K562 (cell line): Measurements from ENCODE around the gene GMPR. TPM values are rescaled to one million over a fixed set of nuclear protein-coding genes. Genes with fewer than 3 reads are reported as not detected.
"Not testable (repeated sequence)": the region's sequence is repeated elsewhere in the genome, so short reads cannot be mapped to it uniquely, and the experiment has no call there.

Experiments used
- ATAC-seq: fragments of 200-7000 bp; cut with Tn5 transposase; 3 replicates; pipeline ENCODE4 v1.9.1; 2020; ENCODE audit warnings: moderate library complexity
- BruUV-seq: library from RNA; stranded (reverse); fragments of 400-500 nt; replicated peaks from 2 replicates; lab custom pipeline; 2021; lab: Mats Ljungman, UMichigan
- CTCF ChIA-PET: fragments of 300-600 bp; formaldehyde crosslinking; extraction: SDS; loops from one replicate; lab custom pipeline; 2021; ENCODE audit warnings: low intra/inter-chr PET ratio; lab: Yijun Ruan, JAX
- POLR2A ChIA-PET: fragments of 300-600, 350-650 bp; sonication (Branson Sonifier 250); formaldehyde crosslinking; extraction: SDS; loops from one replicate; lab custom pipeline; 2021; ENCODE audit warnings: antibody characterized with exemption, inconsistent platforms; lab: Yijun Ruan, JAX
- DNase-seq, 4 experiments: peaks; one replicate each; pipeline versions ENCODE4 v3.0.0 to v3.0.0-alpha.2; 2011 to 2018; ENCODE audit warnings: low spot score in 3 of 4, mixed read lengths in 3 of 4; ENCODE audit errors: extremely low read depth in 1 of 4
- FAIRE-seq: peaks from 2 replicates; lab custom pipeline; 2011; peaks lifted over from hg19 to GRCh38; lab: Jason Lieb, UNC
- H2AFZ ChIP-seq: 2 replicates; pipeline ENCODE4 v1.6.0; 2011; ENCODE audit warnings: low read depth, low read length, control low read depth, inconsistent platforms
- H3K27ac ChIP-seq: fragments of 200-600 bp; 3 replicates; pipeline ENCODE4 v1.8.0; 2011; ENCODE audit warnings: low read depth, mild to moderate bottlenecking, control low read depth, inconsistent platforms, low read length, moderate library complexity, mixed read lengths; ENCODE audit errors: extremely low read depth
- H3K27me3 ChIP-seq, 2 experiments: fragments of 300-600 bp in 1 of 2; 2 replicates in 1 of 2; 3 replicates in 1 of 2; pipeline versions ENCODE4 v1.6.0 to v1.8.0; 2011; ENCODE audit warnings: inconsistent platforms in 2 of 2, low read length in 2 of 2, mild to moderate bottlenecking in 1 of 2, mixed read lengths in 1 of 2, moderate library complexity in 1 of 2; ENCODE audit not compliant: control insufficient read depth in 2 of 2, insufficient read depth in 2 of 2
- H3K36me3 ChIP-seq: fragments of 300-600 bp; 3 replicates; pipeline ENCODE4 v1.8.0; 2011; ENCODE audit warnings: mild to moderate bottlenecking, low read length, inconsistent platforms; ENCODE audit not compliant: control insufficient read depth, insufficient read depth
- H3K4me1 ChIP-seq, 2 experiments: fragments of 200-600 bp in 1 of 2; replicated peaks in 1 of 2; 2 replicates in 1 of 2; 3 replicates in 1 of 2; pipeline versions ENCODE4 v1.5.1 to v1.8.0; 2011; ENCODE audit warnings: inconsistent platforms in 2 of 2, low read length in 2 of 2, mild to moderate bottlenecking in 1 of 2, mixed read lengths in 1 of 2, moderate library complexity in 1 of 2; ENCODE audit not compliant: control insufficient read depth in 2 of 2, insufficient read depth in 2 of 2
- H3K4me2 ChIP-seq: 2 replicates; pipeline ENCODE4 v1.6.1; 2011; ENCODE audit warnings: low read length, control low read depth, inconsistent platforms, mixed read lengths; ENCODE audit not compliant: insufficient read depth
- H3K4me3 ChIP-seq: fragments of 200-600 bp; sonication (generic), shearing (Covaris generic); 2 replicates; pipeline ENCODE4 v1.5.1; 2016; ENCODE audit warnings: control low read depth, inconsistent platforms
- H3K79me2 ChIP-seq: fragments of 200-600 bp; 3 replicates; pipeline ENCODE4 v1.8.0; 2011; ENCODE audit warnings: low read length, inconsistent platforms; ENCODE audit not compliant: control insufficient read depth, insufficient read depth
- H3K9ac ChIP-seq, 2 experiments: 2 replicates each; pipeline versions ENCODE4 v1.6.0 to v1.6.1; 2011; ENCODE audit warnings: low read depth in 2 of 2, low read length in 2 of 2, control low read depth in 1 of 2, inconsistent platforms in 1 of 2, mild to moderate bottlenecking in 1 of 2, mixed read lengths in 1 of 2; ENCODE audit not compliant: insufficient read depth in 1 of 2
- H3K9me1 ChIP-seq: one replicate; pipeline ENCODE4 v1.6.0; 2011; ENCODE audit warnings: inconsistent platforms, mild to moderate bottlenecking, low read length, moderate library complexity; ENCODE audit not compliant: control insufficient read depth, insufficient read depth
- H3K9me3 ChIP-seq: replicated peaks from 2 replicates; pipeline ENCODE4 v1.5.1; 2011; ENCODE audit warnings: low read depth, low read length, inconsistent platforms; ENCODE audit not compliant: control insufficient read depth, insufficient read depth
- H4K20me1 ChIP-seq: replicated peaks from 2 replicates; pipeline ENCODE4 v1.6.1; 2011; ENCODE audit warnings: low read length, inconsistent platforms, mixed read lengths; ENCODE audit not compliant: control insufficient read depth, insufficient read depth
- ATF1 ChIP-seq, 2 experiments: fragments of 450-650 bp in 1 of 2; IDR thresholded peaks; 2 replicates each; pipeline ENCODE4 v1.6.1; 2016; ENCODE audit warnings: missing compliant biosample characterization in 1 of 2, missing genetic modification characterization in 1 of 2
- BCOR ChIP-seq: fragments of 450-650 bp; IDR thresholded peaks from 2 replicates; pipeline ENCODE4 v1.6.1; 2016
- BRD4 ChIP-seq: fragments of 200-600 bp; sonication (generic); IDR thresholded peaks from 2 replicates; pipeline ENCODE4 v1.6.1; 2017; ENCODE audit warnings: inconsistent platforms
- CHD4 ChIP-seq: fragments of 200-600 bp; sonication (generic); IDR thresholded peaks from 3 replicates; pipeline ENCODE4 v1.6.1; 2012; ENCODE audit warnings: low read depth, mild to moderate bottlenecking, mixed read lengths, low read length, inconsistent platforms; ENCODE audit not compliant: insufficient read depth, insufficient replicate concordance, poor library complexity, severe bottlenecking
- CSDE1 ChIP-seq, 2 experiments: fragments of 450-650 bp; IDR thresholded peaks; 2 replicates each; pipeline ENCODE4 v1.6.1; 2016; ENCODE audit warnings: mild to moderate bottlenecking in 1 of 2
- HDAC1 ChIP-seq, 2 experiments: fragments of 450-650 bp; IDR thresholded peaks; 2 replicates each; pipeline ENCODE4 v1.6.1; 2016 to 2017; ENCODE audit warnings: inconsistent platforms in 1 of 2, mild to moderate bottlenecking in 1 of 2, moderate library complexity in 1 of 2
- KDM1A ChIP-seq, 2 experiments: fragments of 450-650 bp; IDR thresholded peaks; 2 replicates each; pipeline ENCODE4 v1.6.1; 2016; ENCODE audit warnings: mild to moderate bottlenecking in 2 of 2
- RBM25 ChIP-seq: fragments of 200-400 bp; formaldehyde crosslinking; IDR thresholded peaks from 2 replicates; pipeline ENCODE4 v1.6.1; 2018; ENCODE audit warnings: low read length, low read depth, moderate library complexity; ENCODE audit not compliant: severe bottlenecking
- TRIM24 ChIP-seq, 2 experiments: fragments of 450-650 bp; IDR thresholded peaks; 2 replicates each; pipeline ENCODE4 v1.6.1; 2016
- ZNF146 ChIP-seq: IDR thresholded peaks from one replicate; pipeline ENCODE4 v1.6.1; 2018; ENCODE audit warnings: missing compliant biosample characterization; ENCODE audit not compliant: unreplicated experiment
- ZNF184 ChIP-seq: sonication (generic); formaldehyde crosslinking; IDR thresholded peaks from 2 replicates; pipeline ENCODE4 v1.5.0; 2020; ENCODE audit warnings: missing genetic modification reagents
- ZNF318 ChIP-seq, 2 experiments: fragments of 450-650 bp; IDR thresholded peaks; 2 replicates each; pipeline ENCODE4 v1.6.1; 2016; ENCODE audit warnings: mild to moderate bottlenecking in 2 of 2, borderline replicate concordance in 1 of 2, low read depth in 1 of 2, moderate library complexity in 1 of 2
- ZNF766 ChIP-seq: fragments of 200-800 bp; sonication (Bioruptor generic); conservative IDR thresholded peaks from 2 replicates; pipeline ENCODE4 v1.6.1; 2016; ENCODE audit warnings: missing genetic modification characterization, missing compliant biosample characterization
- WGBS: fragments of 100-300 bp; shearing (Covaris generic); methylation state at CpG from one replicate; pipeline ENCODE4 v1.1.6; 2016; ENCODE audit warnings: low coverage, mixed read lengths; ENCODE audit not compliant: insufficient coverage; ENCODE audit errors: missing lambda C conversion rate; 5-methylcytosine and 5-hydroxymethylcytosine counted together
- in situ Hi-C: fragments of 300-500 bp; cut with MboI; formaldehyde crosslinking; loops from 4 replicates; pipeline ENCODE4 v1.15.0; 2018; ENCODE audit warnings: inconsistent platforms, mixed read lengths
- intact Hi-C: fragments of 100-400 bp; cut with micrococcal nuclease; formaldehyde crosslinking; loops from 2 replicates; pipeline ENCODE4 v1.14.2; 2022
- polyA plus RNA-seq, 8 experiments: library from polyadenylated mRNA; depleted of rRNA in 4 of 8; stranded (reverse) in 5 of 8; unstranded in 3 of 8; fragments of >200 nt; fragmentation: Nextera tagmentation in 2 of 8; fragmentation: Illumina TruSeq in 1 of 8; extraction: Ambion mirVana in 2 of 8; extraction: Trizol in 1 of 8; gene quantifications; 2 replicates each; pipeline versions ENCODE4 v1.2.1 to v1.2.3, GENCODE V29; 2011 to 2014; ENCODE audit warnings: inconsistent platforms in 1 of 8, missing spikeins in 1 of 8
- total RNA-seq, 7 experiments: library from RNA; depleted of rRNA in 6 of 7; stranded (reverse); fragments of >200 nt in 6 of 7; fragmentation: Illumina TruSeq in 2 of 7; extraction: Trizol in 2 of 7; gene quantifications; 2 replicates each; pipeline versions ENCODE4 v1.2.1 to v1.2.3, GENCODE V29; 2011 to 2021; ENCODE audit warnings: low replicate concordance in 1 of 7

Gene GMPR
- total and polyA plus RNA-seq, 9 of the 15 experiments (the other 6 are each of a cell fraction or from before 2014, with no cell fraction given) = 34.6 to 83.7 (median 49.8) TPM

- CTCF ChIA-PET = interaction anchor here (0.5 kb wide), 1 partner anchor 88 kb away, joined by 3 read pairs; no protein-coding TSS in a partner anchor
- H3K4me1 ChIP-seq = peaks cover 30 to 56% of the 10 kb centered on the region in 2 experiments
- H3K4me2 ChIP-seq = peak overlapping the region; percentile 15; the same call in 1 of the 2 replicates
- peak overlapping the region; percentile 26; the same call in 1 of the 2 replicates for H2AFZ ChIP-seq
- BruUV-seq; H3K79me2 ChIP-seq; intact Hi-C loops; H3K4me3 ChIP-seq; ATAC-seq; in situ Hi-C loops; DNase-seq; H3K9me1 ChIP-seq; H4K20me1 ChIP-seq; H3K9me3 ChIP-seq; H3K27me3 ChIP-seq; H3K36me3 ChIP-seq; FAIRE-seq; TF ChIP-seq ATF1 (CRISPR knock-in tag; IDR thresholded peaks at IDR 0.05): not testable (repeated sequence)
- POLR2A ChIA-PET = interaction anchor here (1.4 kb wide), 1 partner anchor 11 kb away, joined by 6 read pairs; no protein-coding TSS in a partner anchor
- WGBS = 39% methylated on average over 3 of the region's 3 CpGs
- H3K9ac ChIP-seq = peak overlapping the region in 1 of 2 experiments; percentile 22; a peak in 1 of 4 replicates
- H3K27ac ChIP-seq = peak overlapping the region; percentile 40
- TF ChIP-seq CHD4 (peak; percentile 85), ZNF184 (CRISPR knock-in tag) (peak; percentile 84), ZNF318 (IDR thresholded peaks at IDR 0.05; ENCODE audit: borderline replicate concordance in 1 of 2, low read depth in 1 of 2) (peak in 1 of 2 experiments; percentile 17; a peak in 1 of 4 replicates), ZNF146 (CRISPR knock-in tag) (peak; percentile 100), TRIM24 (IDR thresholded peaks at IDR 0.05) (peak in 1 of 2 experiments; percentile 61; a peak in 2 of 4 replicates), ZNF766 (CRISPR knock-in tag) (peak; percentile 32), CSDE1 (IDR thresholded peaks at IDR 0.05) (0 out of 4 replicates have a peak, but pooled peaks of 1 of the 2 experiments have one; percentile 42), BRD4 (0 out of 2 replicates have a peak, but pooled peaks have one; percentile 69), RBM25 (peak; percentile 91), BCOR (peak; percentile 99), KDM1A (IDR thresholded peaks at IDR 0.05) (peak; percentile 86 to 94), HDAC1 (IDR thresholded peaks at IDR 0.05) (peak; percentile 20 to 67; a peak in 2 of 4 replicates), ATF1 (tag; IDR thresholded peaks at IDR 0.05) (0 out of 2 replicates have a peak, but pooled peaks have one; percentile 6)
These were observed 13.2 kb upstream of the GMPR start for GRCh38 chr6:16225062-16225731.
